Measurements from ENCODE around the gene SIRPG.
"Not testable (repeated sequence)": the region's sequence is repeated elsewhere in the genome, so short reads cannot be mapped to it uniquely, and the experiment has no call there.

SIRPG gene

DNA sequence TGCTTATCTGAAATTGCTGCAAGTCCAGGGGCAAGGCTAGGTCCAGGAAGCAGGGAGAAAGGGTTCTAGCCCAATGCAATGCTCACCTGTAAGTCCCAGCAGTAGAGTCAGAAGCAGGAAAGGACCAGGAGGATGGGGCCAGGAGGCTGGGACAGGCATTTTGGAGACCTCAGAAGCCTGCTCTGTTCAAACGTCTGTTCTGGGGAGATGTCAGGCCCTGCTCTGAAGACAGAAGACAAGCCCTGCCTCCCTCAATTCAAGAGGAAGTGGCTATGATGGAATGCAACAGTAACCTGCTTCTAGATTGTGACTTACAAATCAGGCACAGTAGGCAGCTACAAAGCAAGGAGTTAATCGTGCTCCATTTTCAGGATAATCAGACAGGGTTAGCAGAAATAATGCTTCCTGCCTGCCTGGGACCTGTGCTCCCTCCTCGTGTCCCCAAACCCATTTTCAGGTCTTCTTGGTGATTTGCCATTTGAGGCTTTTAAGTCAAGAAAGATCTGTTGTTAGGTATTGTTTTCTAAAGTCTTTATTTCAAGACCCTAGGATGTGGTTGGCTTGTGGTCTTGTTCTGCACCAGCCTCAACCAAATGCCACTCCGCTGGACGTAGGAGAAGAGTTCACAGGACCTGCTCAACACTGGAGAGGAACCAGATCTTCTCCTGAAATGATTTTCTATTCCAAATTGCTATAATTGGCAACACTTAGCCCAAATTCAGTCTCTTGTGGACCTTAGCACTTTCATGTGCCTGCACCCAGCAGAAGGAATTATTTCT, at the start of gene SIRPG:
TSS of gene SIRPG (minus strand) at position 224 of the 779 bp plus-strand sequence. CDS start at position 159, 65 bp downstream.
- no peak for DNase-seq

DNA sequence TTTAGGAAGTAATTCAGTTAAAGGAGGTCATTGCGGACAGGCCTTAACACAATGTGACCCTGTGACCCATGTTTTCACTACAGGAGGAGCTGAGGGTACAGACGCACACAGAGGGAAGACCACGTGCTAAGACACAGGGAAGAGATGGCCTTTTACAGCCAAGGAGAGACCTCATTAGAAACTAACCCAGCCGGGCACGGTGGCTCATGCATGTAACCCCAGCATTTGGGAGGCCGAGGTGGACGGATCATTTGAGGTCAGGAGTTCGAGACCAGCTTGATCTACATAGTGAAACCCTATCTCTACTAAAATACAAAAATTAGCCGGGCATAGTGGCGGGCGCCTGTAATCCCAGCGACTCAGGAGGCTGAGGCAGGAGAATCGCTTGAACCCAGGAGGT, 49.3 kb upstream of the SIRPG start:
- DNase-seq: not testable (repeated sequence)

DNA sequence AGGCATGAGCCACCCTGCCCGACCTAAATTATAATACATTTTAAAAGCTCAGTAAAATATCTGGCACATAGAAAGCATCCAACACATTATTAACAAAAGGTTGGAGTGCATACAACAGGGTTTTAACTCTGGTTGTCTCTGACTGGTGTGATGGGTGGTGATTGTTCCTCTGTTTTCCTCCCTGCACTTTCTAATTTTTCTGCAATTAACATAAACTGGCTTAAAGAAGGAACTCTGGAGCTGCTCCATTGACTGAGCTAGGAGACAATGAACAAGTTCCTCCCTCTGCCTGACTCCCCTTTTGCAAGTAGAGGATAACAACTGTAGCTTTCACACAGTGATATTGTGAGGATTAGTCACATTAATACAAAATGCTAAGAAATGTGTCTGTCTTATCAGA, 48.5 kb upstream of the SIRPG start:
- DNase-seq: no peak

DNA sequence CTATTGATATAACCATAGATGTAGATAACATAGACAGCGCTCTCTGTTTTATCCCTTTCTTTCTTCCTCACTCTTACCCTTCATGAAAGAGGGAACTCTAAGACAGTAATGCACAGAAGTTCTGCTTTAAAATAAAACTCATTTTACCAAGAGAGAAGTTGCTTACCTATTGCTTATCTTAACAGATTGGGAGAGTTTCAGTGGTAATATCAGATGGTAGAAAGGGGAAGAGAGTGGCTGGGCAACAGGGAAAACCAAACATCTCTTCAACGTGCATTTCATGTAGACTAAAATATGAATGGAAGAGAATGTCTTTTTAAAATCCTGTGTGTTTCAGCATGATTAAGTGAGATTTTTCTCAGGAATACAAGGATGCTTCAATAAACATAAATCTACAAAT, 45.3 kb upstream of the SIRPG start:
- no peak for DNase-seq

DNA sequence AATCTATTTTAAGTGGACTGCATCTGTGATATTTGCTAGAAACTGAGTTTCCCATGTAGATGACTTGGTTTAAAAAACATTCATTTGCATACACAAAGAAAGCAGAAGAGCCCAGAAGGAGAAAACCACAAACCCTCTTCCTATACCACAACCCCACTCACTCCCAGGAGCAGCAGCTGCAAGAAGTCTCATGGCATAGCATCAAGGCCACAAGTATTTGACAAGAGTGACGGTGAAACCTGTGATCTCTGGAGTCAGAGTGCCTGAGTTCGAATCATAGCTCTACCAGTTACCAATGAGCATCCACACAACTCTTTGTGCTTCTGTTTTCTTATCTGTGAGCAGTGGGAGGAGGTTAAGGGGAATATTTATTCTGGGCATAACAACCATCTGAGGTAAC, 44.7 kb upstream of the SIRPG start:
- no peak for DNase-seq

DNA sequence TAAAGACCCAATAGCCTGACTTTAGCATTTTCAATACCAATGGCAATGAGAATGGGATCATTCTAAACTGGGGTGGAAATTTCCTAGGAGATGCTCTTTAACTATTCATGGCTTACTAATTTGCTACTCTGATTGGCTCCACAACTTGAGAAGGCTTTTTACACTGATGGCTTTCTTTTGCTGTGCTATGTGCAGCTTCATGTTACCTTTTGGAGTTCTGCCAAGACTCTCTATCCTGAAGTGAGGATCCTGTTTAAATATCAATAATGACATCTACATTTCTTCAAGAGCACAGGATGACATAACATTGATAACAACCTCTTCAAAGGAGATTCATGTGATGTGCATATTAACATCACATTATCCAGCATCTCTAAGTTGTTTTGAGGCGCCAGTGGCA, 43.4 kb upstream of the SIRPG start:
- no peak for DNase-seq

DNA sequence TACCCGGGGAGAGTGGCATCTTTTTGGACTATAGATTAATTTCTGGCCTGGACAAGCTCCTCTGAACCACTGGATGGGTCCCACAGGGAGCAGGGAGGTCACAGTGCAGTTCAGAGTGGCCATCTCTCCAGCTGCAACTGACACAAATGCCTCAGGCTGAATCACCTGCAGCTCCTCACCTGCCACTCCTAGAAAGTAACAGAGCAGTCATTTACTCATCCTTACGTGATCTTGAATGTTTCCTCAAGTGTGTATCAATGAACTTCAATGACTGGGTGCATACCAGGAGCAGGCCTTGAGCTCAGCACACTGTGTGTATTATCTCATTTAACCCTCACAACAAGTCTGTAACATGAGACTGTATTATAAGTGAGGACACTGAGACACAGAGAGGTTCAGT, 40.0 kb upstream of the SIRPG start:
- DNase-seq: no peak

DNA sequence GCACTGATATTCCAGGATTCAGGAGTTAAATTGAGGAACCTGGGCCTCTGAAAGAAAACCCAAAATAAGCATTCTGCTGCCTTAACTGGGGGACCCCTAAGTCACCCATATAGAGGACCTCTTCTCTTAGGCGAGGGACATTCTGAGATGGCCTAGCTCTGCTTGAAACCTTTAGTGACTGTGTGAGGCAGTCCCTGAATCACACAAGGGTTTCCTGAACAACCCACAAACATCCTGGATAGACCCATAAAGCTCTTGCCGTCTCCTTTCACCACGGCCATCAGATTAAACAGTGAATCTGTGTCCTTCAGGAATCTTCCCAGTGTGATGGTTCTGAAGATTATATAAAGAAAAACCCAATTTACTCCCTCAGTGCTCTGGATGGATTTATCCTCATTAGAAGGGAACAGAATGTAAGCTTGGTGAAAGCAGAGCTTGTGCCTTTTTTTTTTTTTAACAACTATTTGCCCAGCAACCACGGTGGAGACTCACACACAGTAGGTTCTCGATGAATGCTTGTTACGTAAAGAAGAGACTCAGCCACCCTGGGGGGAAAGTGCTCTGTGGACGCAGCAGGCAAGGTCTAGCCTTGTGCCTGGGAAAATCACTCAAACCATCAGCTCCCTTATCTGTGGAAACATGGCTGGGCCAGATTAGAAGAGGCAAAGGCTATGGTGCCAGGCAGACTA, 39.1 kb upstream of the SIRPG start:
- DNase-seq: no peak

DNA sequence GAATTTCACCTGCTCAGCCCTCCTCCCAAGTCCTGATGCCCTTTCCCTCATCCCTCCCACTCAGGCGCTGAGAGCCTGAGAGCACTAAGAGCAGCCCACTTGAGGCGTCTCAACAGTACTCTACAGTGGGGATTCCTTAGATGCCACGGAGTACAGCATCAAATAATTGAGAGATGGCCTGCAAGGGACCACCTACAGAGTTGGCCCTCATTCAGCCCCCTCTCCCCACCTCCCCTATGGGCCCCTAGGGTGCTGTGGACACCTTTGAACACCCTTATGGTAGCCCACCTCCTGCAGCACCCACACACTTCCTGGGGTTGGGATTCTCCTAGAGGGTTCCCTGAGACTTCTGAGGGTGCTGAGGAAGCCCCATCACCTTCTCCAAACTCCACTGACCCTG, 37.1 kb upstream of the SIRPG start:
- no peak for DNase-seq

DNA sequence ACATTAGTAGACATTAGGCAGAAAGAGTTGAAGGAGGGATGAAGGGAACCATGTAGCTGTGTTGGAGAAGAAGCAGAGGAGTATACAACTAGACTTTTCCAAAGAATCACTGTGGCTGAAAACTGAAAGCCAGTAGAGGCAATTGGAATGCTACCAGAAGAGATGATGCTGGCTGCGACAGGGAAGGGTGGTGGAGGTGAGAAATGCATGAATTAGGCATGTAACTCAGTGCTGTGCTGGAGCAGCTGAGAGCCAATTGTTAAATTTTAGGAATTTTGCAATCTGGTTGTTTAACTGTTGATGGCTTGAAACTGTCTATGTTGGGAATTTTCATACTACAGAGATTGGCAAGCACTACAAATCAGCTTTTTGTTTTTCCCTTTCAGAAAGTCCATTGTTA, 35.8 kb upstream of the SIRPG start:
- no peak for DNase-seq

DNA sequence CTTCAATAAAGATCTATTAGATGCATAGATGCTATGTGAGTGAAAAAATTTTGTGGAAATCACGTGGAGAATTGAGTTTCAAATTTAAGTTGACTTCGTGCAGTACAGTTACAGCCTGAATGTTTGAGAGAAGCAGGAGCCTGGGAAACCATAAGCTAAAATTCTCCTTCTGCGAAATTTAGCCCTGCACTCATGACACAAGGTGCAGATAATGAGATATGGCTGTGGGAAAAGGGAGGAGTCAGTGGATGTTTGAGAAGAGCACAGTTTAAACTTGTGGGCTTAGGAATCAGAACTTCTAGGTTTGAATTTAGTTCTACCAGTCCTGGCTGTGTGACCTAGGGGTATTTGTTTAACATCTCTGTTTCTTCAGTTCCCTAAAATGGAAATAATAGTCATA, 32.1 kb upstream of the SIRPG start:
- no peak for DNase-seq

DNA sequence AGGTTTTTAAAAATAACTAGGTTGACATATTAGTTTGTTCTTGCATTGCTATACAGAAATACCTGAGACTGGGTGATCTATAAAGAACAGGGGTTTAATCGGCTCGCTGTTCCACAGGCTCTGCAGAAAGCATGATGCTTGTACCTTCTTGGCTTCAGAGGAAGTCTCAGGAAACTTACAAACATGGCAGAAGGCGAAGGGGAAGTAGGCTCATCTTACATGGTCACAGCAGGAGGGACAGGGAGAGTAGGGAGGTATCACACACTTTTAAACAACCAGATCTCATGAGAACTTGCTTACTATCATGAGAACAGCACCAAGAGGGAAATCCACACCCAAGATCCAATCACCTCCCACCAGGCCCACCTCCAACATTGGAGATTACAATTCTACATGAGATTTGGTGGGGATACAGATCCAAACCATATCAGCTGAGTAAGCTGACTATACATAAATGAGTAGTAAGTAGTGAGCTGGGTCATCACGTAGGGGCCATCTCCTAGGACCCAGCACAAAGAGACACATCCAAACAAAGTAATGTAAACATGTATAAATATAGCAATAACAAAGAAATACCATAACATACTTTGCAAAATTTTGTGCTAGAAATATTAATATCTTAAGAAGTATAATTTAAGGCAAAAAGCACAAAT, 31.4 kb upstream of the SIRPG start:
- DNase-seq: no peak

DNA sequence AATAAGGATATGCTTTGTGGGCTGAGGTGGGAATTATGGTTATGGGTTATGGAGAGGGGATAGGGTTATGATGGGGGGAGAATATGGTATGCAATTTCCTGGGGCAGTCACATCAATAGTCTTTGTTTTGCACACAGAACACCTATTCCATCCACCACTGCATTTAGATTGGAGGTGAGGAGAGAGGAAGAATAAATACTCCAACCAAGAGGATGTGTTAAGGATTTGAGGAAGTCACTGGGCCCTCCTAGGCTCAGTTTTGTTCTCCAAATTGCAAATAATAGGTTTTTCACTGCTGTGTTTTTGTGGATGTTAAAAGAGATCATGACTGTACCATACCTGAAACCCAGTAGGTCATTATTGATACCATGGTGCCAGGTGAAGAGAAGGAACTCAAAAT, 29.5 kb upstream of the SIRPG start:
- no peak for DNase-seq

DNA sequence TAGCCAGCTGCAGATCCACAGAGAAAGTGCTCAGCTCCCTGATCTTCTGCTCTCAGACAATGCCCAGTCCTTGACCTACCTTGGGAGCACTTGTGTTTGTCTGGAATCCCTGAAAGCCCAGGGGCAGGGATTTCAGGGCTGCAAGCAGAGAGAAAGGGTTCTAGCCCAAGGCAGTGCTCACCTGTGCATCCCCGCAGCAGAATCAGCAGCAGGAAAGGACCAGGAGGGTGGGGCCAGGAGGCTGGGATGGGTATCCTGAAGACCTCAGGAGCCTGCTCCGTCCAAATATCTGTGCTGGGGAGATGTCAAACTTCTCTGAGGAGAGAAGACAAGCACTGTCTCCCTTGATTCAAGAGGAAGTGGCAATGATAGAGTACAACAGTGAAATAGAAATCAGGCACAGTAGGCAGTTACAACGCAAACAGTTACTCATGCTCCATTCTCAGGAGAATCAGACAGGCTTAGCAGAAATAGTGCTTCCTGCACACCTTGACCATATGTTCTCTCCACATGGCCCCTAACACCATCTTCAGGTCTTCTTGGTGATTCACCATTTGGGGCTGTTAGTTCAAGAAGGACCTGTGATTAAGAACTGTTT, 28.7 kb upstream of the SIRPG start:
- no peak for DNase-seq

DNA sequence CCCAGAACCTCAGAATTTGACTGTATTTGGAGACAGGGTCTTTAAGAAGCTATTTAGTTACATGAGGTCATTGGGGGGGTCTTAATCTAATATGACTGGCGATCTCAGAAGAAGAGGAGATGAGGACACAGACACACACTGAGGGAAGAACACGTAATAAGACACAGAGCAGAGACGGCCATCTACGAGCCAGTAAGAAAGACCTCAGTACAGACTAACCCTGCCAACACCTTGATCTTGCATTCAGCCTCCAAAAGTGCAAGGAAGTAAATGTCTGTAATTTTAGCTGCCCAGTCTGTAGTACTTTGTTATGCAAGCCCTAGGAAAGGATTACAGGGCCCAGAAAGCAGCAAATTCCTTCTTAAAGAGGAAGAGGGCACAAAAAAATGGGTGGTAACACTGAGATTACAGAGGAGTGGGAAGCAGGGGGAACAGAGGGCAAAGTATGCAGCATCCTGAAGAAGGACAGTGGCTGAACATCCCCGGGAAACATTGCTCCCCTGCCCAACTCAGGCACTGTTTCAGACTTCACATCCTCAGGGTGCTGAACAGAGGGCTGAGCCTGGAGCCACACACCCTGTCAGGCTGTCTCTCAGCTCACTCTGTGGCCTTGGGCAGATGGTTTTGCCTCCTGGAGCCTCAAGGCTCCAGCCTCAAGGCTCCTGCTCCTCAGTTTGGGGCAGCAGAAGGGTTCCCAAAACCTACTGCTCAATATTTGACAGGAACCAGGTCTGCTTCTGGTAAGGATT, 27.9 kb upstream of the SIRPG start:
- DNase-seq: no peak

DNA sequence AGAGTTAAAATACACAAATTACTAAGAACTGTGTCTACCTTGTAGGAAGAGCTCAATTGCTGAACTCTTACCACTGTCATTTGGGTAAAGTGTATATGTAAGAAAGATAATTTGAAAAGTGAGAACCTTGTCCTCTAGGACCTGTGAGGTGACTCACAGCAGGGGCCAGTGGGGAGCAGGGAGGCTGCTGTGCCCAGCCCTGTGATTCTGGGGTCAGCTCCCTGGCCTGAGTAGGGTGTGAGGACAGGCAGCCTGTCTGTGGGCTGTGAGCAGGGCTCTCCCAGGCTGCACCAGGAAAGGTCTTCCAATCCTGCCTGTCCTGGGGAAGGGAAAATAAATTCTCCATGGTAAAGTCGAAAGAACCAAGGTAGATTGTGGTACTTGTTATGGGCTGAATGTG, 27.3 kb upstream of the SIRPG start:
- no peak for DNase-seq

DNA sequence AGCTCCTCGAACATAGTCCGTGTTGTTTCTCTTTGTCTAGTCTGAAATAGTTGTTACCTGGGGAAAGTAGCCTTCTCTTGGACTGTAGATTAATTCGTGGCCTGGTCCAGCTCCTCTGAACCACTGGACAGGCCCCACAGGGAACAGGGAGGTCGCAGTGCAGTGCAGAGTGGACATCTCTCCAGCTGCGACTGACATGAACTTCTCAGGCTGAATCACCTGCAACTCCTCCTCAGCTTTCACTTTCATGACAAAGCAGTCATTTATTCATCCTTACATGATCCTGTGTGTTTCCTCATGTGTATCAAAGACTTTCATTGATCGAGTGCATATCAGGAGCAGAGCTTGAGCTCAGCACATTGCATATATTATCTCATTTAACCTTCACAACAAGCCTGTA, 19.1 kb upstream of the SIRPG start:
- no peak for DNase-seq

DNA sequence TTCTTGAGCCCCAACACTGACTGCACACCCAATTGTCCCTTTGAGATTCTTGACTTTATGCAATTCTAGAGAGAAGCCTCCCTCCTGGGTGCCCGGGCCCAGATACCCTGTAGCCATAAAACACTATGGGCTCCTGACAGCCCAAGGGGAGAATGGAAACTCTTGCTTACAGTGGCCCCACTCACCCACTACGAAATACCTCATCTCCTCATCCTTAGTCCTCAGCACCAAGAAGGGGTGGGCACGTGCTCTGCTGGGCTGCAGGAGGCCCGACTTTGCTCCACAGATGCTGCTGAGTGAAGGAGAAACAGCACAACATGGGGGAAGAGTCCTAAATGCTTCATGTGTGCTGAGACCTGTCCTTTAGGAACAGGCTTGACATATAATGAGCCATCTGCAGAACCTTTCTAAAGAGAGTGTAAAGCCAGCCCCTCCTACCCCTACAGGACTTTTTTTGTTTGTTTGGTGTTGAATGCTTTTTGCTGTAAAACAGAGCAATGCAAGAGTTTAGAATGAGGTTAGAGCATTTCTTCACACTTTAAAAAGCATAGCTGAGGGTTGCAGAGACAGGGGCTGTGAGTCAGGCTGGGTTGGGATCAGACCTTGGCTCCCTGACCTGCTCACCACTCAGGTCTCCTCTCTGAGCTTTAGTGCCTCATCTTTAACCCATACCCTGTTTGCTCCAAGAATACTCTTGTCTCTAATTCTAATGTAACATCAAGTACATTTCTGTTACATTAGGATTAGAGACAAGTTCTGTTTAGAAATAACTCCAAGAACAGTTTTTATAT, 17.6 kb upstream of the SIRPG start:
- no peak for DNase-seq

DNA sequence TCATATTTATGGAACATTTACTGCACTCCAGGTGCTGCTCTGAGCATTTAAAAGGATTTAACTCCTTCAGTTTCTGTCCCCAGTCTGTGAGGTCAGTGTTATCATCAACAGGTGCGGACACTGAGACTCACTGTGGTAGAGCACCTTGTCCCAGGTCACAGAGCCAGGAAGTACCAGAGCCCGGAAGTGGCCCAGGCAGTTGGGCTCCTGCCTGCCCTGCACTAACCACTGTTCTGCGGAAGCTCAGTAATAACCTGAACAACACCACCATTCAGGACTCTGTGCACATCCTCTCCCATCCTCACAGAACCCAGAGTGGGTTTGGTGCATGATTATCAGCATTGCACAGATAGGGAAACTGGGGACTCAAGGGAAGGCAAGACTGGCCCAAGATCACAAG, 16.8 kb upstream of the SIRPG start:
- DNase-seq: peak; percentile 79

DNA sequence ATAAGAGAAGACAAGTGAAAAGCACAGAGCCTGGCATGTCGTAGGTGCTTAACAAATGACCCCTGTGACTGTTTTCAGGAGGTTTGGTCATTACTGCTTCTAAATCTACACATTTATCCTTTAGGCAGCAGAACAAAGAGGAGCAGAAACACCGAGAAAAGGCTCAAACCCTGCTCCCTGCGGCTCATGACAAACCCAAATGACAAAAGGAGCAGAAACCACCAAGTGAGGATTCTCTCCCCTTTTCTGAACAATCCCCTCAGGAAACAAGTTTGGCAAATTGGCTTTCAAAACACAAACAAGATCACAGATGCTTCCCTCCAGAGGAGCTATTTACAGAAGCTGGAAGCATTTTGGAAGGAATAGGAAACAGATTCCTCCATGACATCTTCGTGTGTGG, 15.8 kb upstream of the SIRPG start:
- no peak for DNase-seq

DNA sequence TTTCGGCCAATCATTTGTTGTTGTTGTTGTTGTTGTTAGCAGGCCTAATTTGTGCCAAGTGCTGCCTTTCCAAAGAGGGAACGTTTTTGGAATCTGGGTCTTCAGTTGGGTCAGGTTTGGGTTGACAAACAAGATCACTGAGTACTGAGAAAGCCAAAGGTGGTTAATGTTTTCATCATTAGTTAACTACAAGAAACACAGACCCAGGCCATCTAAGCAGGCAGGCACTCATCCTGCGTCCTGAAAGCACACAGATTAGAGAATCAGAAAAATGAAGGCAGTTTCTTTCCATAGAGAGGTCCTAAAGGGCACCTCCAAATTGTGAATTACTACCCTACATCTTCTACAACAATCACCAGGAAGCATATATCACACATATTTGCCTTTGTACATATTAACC, 15.1 kb upstream of the SIRPG start:
- DNase-seq: no peak

All from activated effector memory CD4-positive, alpha-beta T cell treated with anti-CD3 and anti-CD28 coated beads, Interleukin-2, amount 50 U/mL, for 16 hours (primary cell).